ENCODE data around the gene REXO5.
A peak's percentile ranks its signal among the peaks of the same experiment; 100 is the strongest.
"Not testable (repeated sequence)": the region's sequence is repeated elsewhere in the genome, so short reads cannot be mapped to it uniquely, and the experiment has no call there.

The REXO5 gene

DNA sequence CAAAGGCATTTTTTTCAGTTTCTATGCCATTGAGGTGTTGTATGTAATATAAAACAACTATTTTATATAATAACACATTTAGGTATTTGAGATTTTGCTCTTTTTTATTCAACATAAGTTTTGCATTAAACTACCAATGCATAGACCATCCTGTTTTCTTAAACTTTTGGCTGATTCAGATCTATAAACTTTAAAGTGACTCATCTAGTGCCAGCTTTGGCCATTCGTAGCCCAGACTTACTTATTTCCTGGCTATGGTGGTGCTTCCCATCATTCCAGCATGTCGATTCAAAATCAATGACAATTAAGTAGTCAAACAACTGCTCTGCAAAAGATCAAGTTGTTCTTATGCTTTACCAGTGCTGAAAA, 3.2 kb upstream of the REXO5 start:
- no peak overlapping the region for H3K9ac ChIP-seq

GRCh38 chr16:20803561-20804214, 2.6 kb upstream of the REXO5 start:
- Histone ChIP-seq H3K27ac (no peak overlapping the region), H3K4me1 (ENCODE audit: low read depth, poor library complexity, severe bottlenecking) (peaks cover 8% of the 10 kb centered on the region), H3K9ac (no peak overlapping the region), H3K36me3 (ENCODE audit: insufficient read depth) (no peaks in the 10 kb centered on the region), H2AFZ (ENCODE audit: low read depth) (no peak overlapping the region), H3K4me2 (no peak overlapping the region), H4K20me1 (ENCODE audit: insufficient read depth) (no peaks in the 10 kb centered on the region), H3K4me3 (IDR thresholded peaks at IDR 0.05; ENCODE audit: insufficient read depth, low read depth, low read length) (no peak overlapping the region), H3K27me3 (ENCODE audit: insufficient read depth, low read depth) (no peaks in the 10 kb centered on the region), H3K79me2 (ENCODE audit: insufficient read depth, low read depth) (no peaks in the 10 kb centered on the region; the same call in 1 of the 2 replicates)
- TF ChIP-seq, protein P1, sequence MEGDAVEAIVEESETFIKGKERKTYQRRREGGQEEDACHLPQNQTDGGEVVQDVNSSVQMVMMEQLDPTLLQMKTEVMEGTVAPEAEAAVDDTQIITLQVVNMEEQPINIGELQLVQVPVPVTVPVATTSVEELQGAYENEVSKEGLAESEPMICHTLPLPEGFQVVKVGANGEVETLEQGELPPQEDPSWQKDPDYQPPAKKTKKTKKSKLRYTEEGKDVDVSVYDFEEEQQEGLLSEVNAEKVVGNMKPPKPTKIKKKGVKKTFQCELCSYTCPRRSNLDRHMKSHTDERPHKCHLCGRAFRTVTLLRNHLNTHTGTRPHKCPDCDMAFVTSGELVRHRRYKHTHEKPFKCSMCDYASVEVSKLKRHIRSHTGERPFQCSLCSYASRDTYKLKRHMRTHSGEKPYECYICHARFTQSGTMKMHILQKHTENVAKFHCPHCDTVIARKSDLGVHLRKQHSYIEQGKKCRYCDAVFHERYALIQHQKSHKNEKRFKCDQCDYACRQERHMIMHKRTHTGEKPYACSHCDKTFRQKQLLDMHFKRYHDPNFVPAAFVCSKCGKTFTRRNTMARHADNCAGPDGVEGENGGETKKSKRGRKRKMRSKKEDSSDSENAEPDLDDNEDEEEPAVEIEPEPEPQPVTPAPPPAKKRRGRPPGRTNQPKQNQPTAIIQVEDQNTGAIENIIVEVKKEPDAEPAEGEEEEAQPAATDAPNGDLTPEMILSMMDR (conservative IDR thresholded peaks at IDR 0.05; ENCODE audit: low read depth, low read length), result no peak

More for the DNA sequence above, 3.2 kb upstream of the REXO5 start:
- Histone ChIP-seq H3K79me2 (ENCODE audit: insufficient read depth, low read depth) (no peaks in the 10 kb centered on the region; the same call in 1 of the 2 replicates), H4K20me1 (ENCODE audit: insufficient read depth) (no peaks in the 10 kb centered on the region), H2AFZ (ENCODE audit: low read depth) (no peak overlapping the region), H3K4me2 (no peak overlapping the region), H3K27ac (no peak overlapping the region), H3K27me3 (ENCODE audit: insufficient read depth, low read depth) (no peaks in the 10 kb centered on the region), H3K4me1 (ENCODE audit: low read depth, poor library complexity, severe bottlenecking) (peaks cover 6% of the 10 kb centered on the region), H3K36me3 (ENCODE audit: insufficient read depth) (no peaks in the 10 kb centered on the region), H3K4me3 (IDR thresholded peaks at IDR 0.05; ENCODE audit: insufficient read depth, low read depth, low read length) (no peak overlapping the region)
- TF ChIP-seq, protein P1 (conservative IDR thresholded peaks at IDR 0.05; ENCODE audit: low read depth, low read length), result no peak

DNA sequence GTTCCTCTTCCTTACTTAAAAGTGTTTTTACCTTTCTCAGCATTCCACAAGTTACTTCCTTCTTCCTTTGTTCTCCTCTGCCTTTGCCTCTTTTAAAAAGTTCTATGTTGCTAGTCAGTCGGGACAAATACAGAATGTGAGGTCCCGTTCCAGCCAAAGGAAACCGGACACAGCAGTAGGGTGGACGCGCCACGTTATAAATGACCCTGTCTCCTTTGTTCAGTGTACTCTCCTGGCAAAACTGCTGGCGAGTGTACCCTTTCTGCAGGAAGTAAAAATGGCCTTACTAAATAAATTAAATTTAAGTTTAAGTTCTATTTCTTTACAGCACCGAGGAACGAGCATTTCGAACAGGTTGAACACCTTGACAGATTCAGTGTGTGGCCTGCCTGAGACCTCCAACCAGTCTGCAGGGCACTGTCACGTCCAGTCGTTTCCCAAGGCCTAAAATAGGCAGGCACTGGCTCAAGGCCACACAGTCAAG, 601 bp upstream of the REXO5 start:
- H3K4me2 ChIP-seq, result peak overlapping the region; percentile 73
- H3K27me3 ChIP-seq (ENCODE audit: insufficient read depth, low read depth); H3K4me3 ChIP-seq (IDR thresholded peaks at IDR 0.05; ENCODE audit: insufficient read depth, low read depth, low read length); H3K79me2 ChIP-seq (ENCODE audit: insufficient read depth, low read depth); H4K20me1 ChIP-seq (ENCODE audit: insufficient read depth); H3K36me3 ChIP-seq (ENCODE audit: insufficient read depth); H3K4me1 ChIP-seq (ENCODE audit: low read depth, poor library complexity, severe bottlenecking): not testable (repeated sequence)
- H2AFZ ChIP-seq (ENCODE audit: low read depth), result peak overlapping the region; percentile 91
- H3K9ac ChIP-seq, result peak overlapping the region; percentile 80; the same call in 1 of the 2 replicates
- peak overlapping the region; percentile 74 for H3K27ac ChIP-seq

DNA sequence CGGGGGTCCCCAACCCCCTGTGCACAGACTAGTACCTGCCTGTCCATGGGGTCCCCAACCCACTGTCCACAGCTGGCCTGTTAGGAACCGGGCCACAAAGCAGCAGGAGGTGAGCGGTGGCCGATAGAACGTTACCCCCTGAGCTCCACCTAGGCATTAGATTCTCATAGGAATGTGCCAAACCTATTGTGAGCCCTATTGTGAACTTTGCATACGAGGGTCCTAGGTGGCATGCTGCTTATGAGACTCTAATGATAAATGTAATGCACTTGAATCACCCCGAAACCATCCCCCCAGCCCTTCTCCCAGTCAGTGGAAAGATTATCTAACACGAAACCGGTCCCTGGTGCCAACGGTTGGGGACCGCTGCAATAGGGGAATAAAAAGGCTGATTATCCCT, 1.5 kb downstream of the REXO5 start:
- Histone ChIP-seq H2AFZ (ENCODE audit: low read depth) (no peak overlapping the region), H4K20me1 (ENCODE audit: insufficient read depth) (no peaks in the 10 kb centered on the region), H3K36me3 (ENCODE audit: insufficient read depth) (no peaks in the 10 kb centered on the region), H3K27me3 (ENCODE audit: insufficient read depth, low read depth) (no peaks in the 10 kb centered on the region), H3K27ac (0 out of 2 replicates have a peak overlapping the region, but pooled peaks have one; percentile 74), H3K9ac (peak overlapping the region; percentile 80; the same call in 1 of the 2 replicates), H3K4me1 (ENCODE audit: low read depth, poor library complexity, severe bottlenecking) (peaks cover 8% of the 10 kb centered on the region), H3K4me3 (IDR thresholded peaks at IDR 0.05; ENCODE audit: insufficient read depth, low read depth, low read length) (no peak overlapping the region), H3K79me2 (ENCODE audit: insufficient read depth, low read depth) (no peaks in the 10 kb centered on the region; the same call in 1 of the 2 replicates), H3K4me2 (peak overlapping the region; percentile 73)
- TF ChIP-seq, protein P1 (conservative IDR thresholded peaks at IDR 0.05; ENCODE audit: low read depth, low read length), result no peak

GRCh38 chr16:20811889-20812439, 5.6 kb downstream of the REXO5 start:
- TF ChIP-seq, protein P1 (conservative IDR thresholded peaks at IDR 0.05; ENCODE audit: low read depth, low read length), result no peak
- no peaks in the 10 kb centered on the region for H3K36me3 ChIP-seq (ENCODE audit: insufficient read depth)
- H4K20me1 ChIP-seq (ENCODE audit: insufficient read depth), result no peaks in the 10 kb centered on the region
- H3K27ac ChIP-seq, result no peak overlapping the region
- H3K4me1 ChIP-seq (ENCODE audit: low read depth, poor library complexity, severe bottlenecking), result peaks cover 8% of the 10 kb centered on the region
- no peak overlapping the region for H3K9ac ChIP-seq
- no peak overlapping the region for H3K4me2 ChIP-seq
- H3K79me2 ChIP-seq (ENCODE audit: insufficient read depth, low read depth), result no peaks in the 10 kb centered on the region; the same call in 1 of the 2 replicates
- H3K4me3 ChIP-seq (IDR thresholded peaks at IDR 0.05; ENCODE audit: insufficient read depth, low read depth, low read length), result no peak overlapping the region
- H2AFZ ChIP-seq (ENCODE audit: low read depth), result no peak overlapping the region
- H3K27me3 ChIP-seq (ENCODE audit: insufficient read depth, low read depth), result no peaks in the 10 kb centered on the region

All from KMS-11 (cell line).